ENCODE data around the gene PTN.

DNA sequence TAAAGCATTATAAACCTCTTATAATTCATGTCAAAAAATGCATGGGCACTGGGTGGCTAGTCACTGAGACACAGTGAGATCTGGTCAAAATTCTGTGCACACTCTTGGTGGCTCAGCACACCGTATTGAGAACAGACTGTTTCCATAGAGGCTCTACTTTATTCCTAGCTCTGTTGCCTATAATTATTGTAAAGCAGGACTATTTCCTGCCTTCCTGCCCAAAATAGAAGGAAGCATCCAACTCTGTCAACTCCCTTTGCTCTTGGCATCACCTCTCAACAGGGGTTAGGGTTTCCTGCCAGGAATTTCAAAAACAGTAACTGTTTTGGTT lies 45.1 kb downstream of the PTN start:
- TF ChIP-seq POLR2AphosphoS5 (IDR thresholded peaks at IDR 0.05; ENCODE audit: low read depth), result no peak
- TF ChIP-seq, protein P1, sequence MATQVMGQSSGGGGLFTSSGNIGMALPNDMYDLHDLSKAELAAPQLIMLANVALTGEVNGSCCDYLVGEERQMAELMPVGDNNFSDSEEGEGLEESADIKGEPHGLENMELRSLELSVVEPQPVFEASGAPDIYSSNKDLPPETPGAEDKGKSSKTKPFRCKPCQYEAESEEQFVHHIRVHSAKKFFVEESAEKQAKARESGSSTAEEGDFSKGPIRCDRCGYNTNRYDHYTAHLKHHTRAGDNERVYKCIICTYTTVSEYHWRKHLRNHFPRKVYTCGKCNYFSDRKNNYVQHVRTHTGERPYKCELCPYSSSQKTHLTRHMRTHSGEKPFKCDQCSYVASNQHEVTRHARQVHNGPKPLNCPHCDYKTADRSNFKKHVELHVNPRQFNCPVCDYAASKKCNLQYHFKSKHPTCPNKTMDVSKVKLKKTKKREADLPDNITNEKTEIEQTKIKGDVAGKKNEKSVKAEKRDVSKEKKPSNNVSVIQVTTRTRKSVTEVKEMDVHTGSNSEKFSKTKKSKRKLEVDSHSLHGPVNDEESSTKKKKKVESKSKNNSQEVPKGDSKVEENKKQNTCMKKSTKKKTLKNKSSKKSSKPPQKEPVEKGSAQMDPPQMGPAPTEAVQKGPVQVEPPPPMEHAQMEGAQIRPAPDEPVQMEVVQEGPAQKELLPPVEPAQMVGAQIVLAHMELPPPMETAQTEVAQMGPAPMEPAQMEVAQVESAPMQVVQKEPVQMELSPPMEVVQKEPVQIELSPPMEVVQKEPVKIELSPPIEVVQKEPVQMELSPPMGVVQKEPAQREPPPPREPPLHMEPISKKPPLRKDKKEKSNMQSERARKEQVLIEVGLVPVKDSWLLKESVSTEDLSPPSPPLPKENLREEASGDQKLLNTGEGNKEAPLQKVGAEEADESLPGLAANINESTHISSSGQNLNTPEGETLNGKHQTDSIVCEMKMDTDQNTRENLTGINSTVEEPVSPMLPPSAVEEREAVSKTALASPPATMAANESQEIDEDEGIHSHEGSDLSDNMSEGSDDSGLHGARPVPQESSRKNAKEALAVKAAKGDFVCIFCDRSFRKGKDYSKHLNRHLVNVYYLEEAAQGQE (IDR thresholded peaks at IDR 0.05; ENCODE audit: insufficient replicate concordance, low read depth), result no peak
- TF ChIP-seq, protein P2, sequence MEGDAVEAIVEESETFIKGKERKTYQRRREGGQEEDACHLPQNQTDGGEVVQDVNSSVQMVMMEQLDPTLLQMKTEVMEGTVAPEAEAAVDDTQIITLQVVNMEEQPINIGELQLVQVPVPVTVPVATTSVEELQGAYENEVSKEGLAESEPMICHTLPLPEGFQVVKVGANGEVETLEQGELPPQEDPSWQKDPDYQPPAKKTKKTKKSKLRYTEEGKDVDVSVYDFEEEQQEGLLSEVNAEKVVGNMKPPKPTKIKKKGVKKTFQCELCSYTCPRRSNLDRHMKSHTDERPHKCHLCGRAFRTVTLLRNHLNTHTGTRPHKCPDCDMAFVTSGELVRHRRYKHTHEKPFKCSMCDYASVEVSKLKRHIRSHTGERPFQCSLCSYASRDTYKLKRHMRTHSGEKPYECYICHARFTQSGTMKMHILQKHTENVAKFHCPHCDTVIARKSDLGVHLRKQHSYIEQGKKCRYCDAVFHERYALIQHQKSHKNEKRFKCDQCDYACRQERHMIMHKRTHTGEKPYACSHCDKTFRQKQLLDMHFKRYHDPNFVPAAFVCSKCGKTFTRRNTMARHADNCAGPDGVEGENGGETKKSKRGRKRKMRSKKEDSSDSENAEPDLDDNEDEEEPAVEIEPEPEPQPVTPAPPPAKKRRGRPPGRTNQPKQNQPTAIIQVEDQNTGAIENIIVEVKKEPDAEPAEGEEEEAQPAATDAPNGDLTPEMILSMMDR (IDR thresholded peaks at IDR 0.05; ENCODE audit: insufficient read depth, low read length), result no peak

Measured in HL-60 (cell line).